Mesothelial cell of epicardium (in vitro differentiated cells): ENCODE measurements around the gene MMP26. TPM values are rescaled to one million over a fixed set of nuclear protein-coding genes. Genes with fewer than 3 reads are reported as not detected.

ENCODE experiments used
- DNase-seq, 2 experiments: peaks; one replicate each; pipeline ENCODE4 v3.0.0; 2021; ENCODE audit warnings: low spot score in 2 of 2; ENCODE audit not compliant: unreplicated experiment in 2 of 2
- H3K27ac Mint-ChIP-seq: 2 replicates; pipeline ENCODE4 v1.8.0; 2021; ENCODE audit warnings: mixed read lengths
- H3K27me3 Mint-ChIP-seq: 2 replicates; pipeline ENCODE4 v1.8.0; 2021; ENCODE audit warnings: low read depth, mixed read lengths
- H3K36me3 Mint-ChIP-seq: 2 replicates; pipeline ENCODE4 v1.8.0; 2021; ENCODE audit warnings: mixed read lengths
- H3K4me1 Mint-ChIP-seq: 2 replicates; pipeline ENCODE4 v1.8.0; 2021; ENCODE audit warnings: mixed read lengths
- H3K4me3 Mint-ChIP-seq: 2 replicates; pipeline ENCODE4 v1.8.0; 2021; ENCODE audit warnings: mild to moderate bottlenecking, moderate library complexity, mixed read lengths
- H3K9me3 Mint-ChIP-seq: 2 replicates; pipeline ENCODE4 v1.8.0; 2021; ENCODE audit warnings: mixed read lengths
- CTCF ChIP-seq: fragments of 200-600 bp; sonication (generic); IDR thresholded peaks from one replicate; pipeline ENCODE4 v1.5.0; 2021; ENCODE audit warnings: antibody characterized with exemption; ENCODE audit not compliant: unreplicated experiment
- total RNA-seq: library from RNA; stranded (reverse); gene quantifications from 3 replicates; pipeline ENCODE4 v1.2.1, GENCODE V29; 2021

Gene MMP26
- total RNA-seq, 1 donor from 2014 or later: not detected

GRCh38 chr11:4665424-4665823 lies 39.2 kb upstream of the MMP26 start:
- Mint-ChIP-seq H3K27me3 (peaks cover 5% of the 10 kb centered on the region), H3K36me3 (no peaks in the 10 kb centered on the region), H3K27ac (no peak overlapping the region), H3K4me3 (no peak overlapping the region), H3K4me1 (peaks cover 2% of the 10 kb centered on the region), H3K9me3 (no peaks in the 10 kb centered on the region)
- no peak for DNase-seq
- TF ChIP-seq CTCF: no peak

DNA sequence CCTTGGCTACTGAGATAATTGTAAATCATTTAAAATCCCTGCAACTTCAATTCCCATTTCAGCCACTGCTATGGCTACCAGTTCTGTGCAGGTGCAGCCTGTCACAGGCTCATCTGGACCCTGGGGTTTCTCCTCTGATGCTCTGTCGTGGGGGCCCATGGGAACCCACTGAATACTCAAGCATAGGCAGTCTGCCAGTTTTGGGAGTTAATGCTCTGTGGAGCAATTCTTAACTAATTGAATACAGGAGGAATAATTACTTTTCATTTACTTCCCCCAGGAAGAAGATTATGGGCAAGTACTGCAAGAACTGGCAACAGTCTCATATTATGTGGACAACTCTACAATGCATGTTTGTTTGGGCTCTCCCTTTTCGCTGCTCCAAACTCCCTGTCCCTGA lies 32.8 kb upstream of the MMP26 start:
- Mint-ChIP-seq H3K4me3 (no peak overlapping the region), H3K4me1 (peaks cover 14% of the 10 kb centered on the region), H3K36me3 (no peaks in the 10 kb centered on the region), H3K27me3 (no peaks in the 10 kb centered on the region), H3K27ac (peak overlapping the region; percentile 45), H3K9me3 (no peaks in the 10 kb centered on the region)
- no peak for DNase-seq
- no peak for TF ChIP-seq CTCF

DNA sequence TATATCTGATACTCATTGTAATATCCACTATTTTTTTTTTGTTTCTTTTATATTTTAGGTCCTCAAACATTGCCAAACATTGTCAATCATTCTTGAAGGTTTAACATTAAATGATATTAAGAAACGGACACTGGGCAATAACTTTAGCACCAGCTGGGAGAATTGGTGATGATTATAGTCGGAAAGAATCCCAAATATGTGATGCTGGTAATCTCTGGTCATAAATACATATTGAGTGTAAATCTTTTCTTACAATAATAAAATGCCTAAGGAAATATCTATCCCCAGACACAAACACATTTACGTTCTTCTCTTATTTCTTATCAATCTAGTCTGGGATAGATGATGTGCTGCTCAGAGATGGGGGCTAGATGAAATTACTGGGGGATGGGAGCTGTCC lies 32.1 kb upstream of the MMP26 start:
- no peak for DNase-seq
- no peak overlapping the region for H3K4me3 Mint-ChIP-seq
- H3K4me1 Mint-ChIP-seq: peaks cover 14% of the 10 kb centered on the region
- H3K27me3 Mint-ChIP-seq: no peaks in the 10 kb centered on the region
- TF ChIP-seq CTCF: no peak
- peak overlapping the region; percentile 45 for H3K27ac Mint-ChIP-seq
- H3K36me3 Mint-ChIP-seq: no peaks in the 10 kb centered on the region
- no peaks in the 10 kb centered on the region for H3K9me3 Mint-ChIP-seq

GRCh38 chr11:4673781-4674180 lies 30.8 kb upstream of the MMP26 start:
- TF ChIP-seq CTCF: no peak
- Mint-ChIP-seq H3K27ac (no peak overlapping the region), H3K4me1 (peaks cover 14% of the 10 kb centered on the region)

DNA sequence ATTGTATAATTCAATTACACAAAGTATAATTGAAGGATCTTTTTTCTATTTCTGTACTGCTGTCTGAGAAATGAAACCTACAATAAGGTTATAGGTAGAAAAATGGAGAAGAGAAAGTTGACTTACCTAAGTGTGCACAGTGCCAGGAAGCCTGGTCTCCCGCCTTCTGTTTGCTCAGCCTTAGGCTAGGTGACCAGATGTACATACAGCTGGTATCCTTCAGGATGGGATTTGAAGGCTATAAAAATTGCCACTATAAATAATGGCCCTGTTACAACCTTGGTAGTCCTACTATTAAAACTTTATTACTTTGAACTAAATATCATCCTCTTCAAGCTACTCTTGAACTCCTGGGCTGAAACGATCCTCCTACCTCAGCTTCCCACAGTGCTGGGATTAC lies 26.6 kb upstream of the MMP26 start:
- peaks cover 4% of the 10 kb centered on the region for H3K4me1 Mint-ChIP-seq
- H3K9me3 Mint-ChIP-seq: no peaks in the 10 kb centered on the region
- no peaks in the 10 kb centered on the region for H3K27me3 Mint-ChIP-seq
- no peak for DNase-seq
- H3K4me3 Mint-ChIP-seq: no peak overlapping the region
- H3K27ac Mint-ChIP-seq: no peak overlapping the region
- no peaks in the 10 kb centered on the region for H3K36me3 Mint-ChIP-seq
- TF ChIP-seq CTCF: no peak

More at GRCh38 chr11:4673781-4674180, 30.8 kb upstream of the MMP26 start:
- no peak for DNase-seq
- Mint-ChIP-seq H3K9me3 (no peaks in the 10 kb centered on the region), H3K36me3 (no peaks in the 10 kb centered on the region), H3K4me3 (no peak overlapping the region), H3K27me3 (no peaks in the 10 kb centered on the region)

- no peaks in the 10 kb centered on the region for H3K36me3 Mint-ChIP-seq
- H3K4me1 Mint-ChIP-seq: no peaks in the 10 kb centered on the region
- no peak for TF ChIP-seq CTCF
Measured at GRCh38 chr11:4680341-4680740, 24.2 kb upstream of the MMP26 start.

More at GRCh38 chr11:4680341-4680740, 24.2 kb upstream of the MMP26 start:
- no peak for DNase-seq
- no peak overlapping the region for H3K27ac Mint-ChIP-seq
- no peak overlapping the region for H3K4me3 Mint-ChIP-seq
- H3K27me3 Mint-ChIP-seq: peaks cover 3% of the 10 kb centered on the region
- H3K9me3 Mint-ChIP-seq: no peaks in the 10 kb centered on the region
